ENCODE data around the gene PPP1R7. TPM values are rescaled to one million over a fixed set of nuclear protein-coding genes. Genes with fewer than 3 reads are reported as not detected.
"Not testable (repeated sequence)": the region's sequence is repeated elsewhere in the genome, so short reads cannot be mapped to it uniquely, and the experiment has no call there.

Gene PPP1R7
- polyA plus RNA-seq, 1 experiment = 99.0 TPM

- Histone ChIP-seq H3K27ac (ENCODE audit: low read depth, low read length) (no peak overlapping the region), H3K27me3 (ENCODE audit: control insufficient read depth, insufficient read depth, low read length) (peaks cover 14% of the 10 kb centered on the region), H3K9me3 (ENCODE audit: control insufficient read depth, insufficient read depth, low read length) (no peaks in the 10 kb centered on the region; the same call in 1 of the 2 replicates), H3K4me3 (ENCODE audit: low read depth, low read length) (no peak overlapping the region)
- no peak for TF ChIP-seq CTCF (IDR thresholded peaks at IDR 0.05; ENCODE audit: low read depth, low read length)
- POLR2A ChIA-PET = no interaction called here
- CTCF ChIA-PET = interaction anchor here (1.2 kb wide), 1 partner anchor 344 kb away, joined by 4 read pairs; no protein-coding TSS in a partner anchor
- no peak for DNase-seq (ENCODE audit: low read depth, low spot score)
Measured at GRCh38 chr2:241195506-241196130, 45.4 kb downstream of the PPP1R7 start.

- H3K27ac ChIP-seq (ENCODE audit: low read depth, low read length) = not testable (repeated sequence)
- POLR2A ChIA-PET = interaction anchor here (0.7 kb wide), 1 partner anchor 340 kb away, joined by 7 read pairs; no protein-coding TSS in a partner anchor
- peaks cover 14% of the 10 kb centered on the region for H3K27me3 ChIP-seq (ENCODE audit: control insufficient read depth, insufficient read depth, low read length)
Measured at GRCh38 chr2:241197246-241197645, 47.0 kb downstream of the PPP1R7 start.

GRCh38 chr2:241197947-241198346 lies 47.7 kb downstream of the PPP1R7 start:
- Histone ChIP-seq H3K9me3 (ENCODE audit: control insufficient read depth, insufficient read depth, low read length) (no peaks in the 10 kb centered on the region; the same call in 1 of the 2 replicates), H3K4me3 (ENCODE audit: low read depth, low read length) (no peak overlapping the region), H3K27me3 (ENCODE audit: control insufficient read depth, insufficient read depth, low read length) (peaks cover 14% of the 10 kb centered on the region), H3K27ac (ENCODE audit: low read depth, low read length) (no peak overlapping the region)
- no peak for TF ChIP-seq CTCF (IDR thresholded peaks at IDR 0.05; ENCODE audit: low read depth, low read length)
- no peak for DNase-seq (ENCODE audit: low read depth, low spot score)
- CTCF ChIA-PET = no interaction called here
- POLR2A ChIA-PET = no interaction called here

More at GRCh38 chr2:241197246-241197645, 47.0 kb downstream of the PPP1R7 start:
- H3K9me3 ChIP-seq (ENCODE audit: control insufficient read depth, insufficient read depth, low read length); CTCF ChIA-PET; H3K4me3 ChIP-seq (ENCODE audit: low read depth, low read length); DNase-seq (ENCODE audit: low read depth, low spot score): not testable (repeated sequence)

- H3K9me3 ChIP-seq (ENCODE audit: control insufficient read depth, insufficient read depth, low read length) = no peaks in the 10 kb centered on the region; the same call in 1 of the 2 replicates
- TF ChIP-seq CTCF (IDR thresholded peaks at IDR 0.05; ENCODE audit: low read depth, low read length) = no peak
- H3K27me3 ChIP-seq (ENCODE audit: control insufficient read depth, insufficient read depth, low read length) = peaks cover 14% of the 10 kb centered on the region
- ChIA-PET CTCF (no interaction called here), POLR2A (no interaction called here)
- DNase-seq (ENCODE audit: low read depth, low spot score) = no peak
- no peak overlapping the region for H3K4me3 ChIP-seq (ENCODE audit: low read depth, low read length)
- no peak overlapping the region for H3K27ac ChIP-seq (ENCODE audit: low read depth, low read length)
Measured at GRCh38 chr2:241198381-241199279, 48.4 kb downstream of the PPP1R7 start.

DNA sequence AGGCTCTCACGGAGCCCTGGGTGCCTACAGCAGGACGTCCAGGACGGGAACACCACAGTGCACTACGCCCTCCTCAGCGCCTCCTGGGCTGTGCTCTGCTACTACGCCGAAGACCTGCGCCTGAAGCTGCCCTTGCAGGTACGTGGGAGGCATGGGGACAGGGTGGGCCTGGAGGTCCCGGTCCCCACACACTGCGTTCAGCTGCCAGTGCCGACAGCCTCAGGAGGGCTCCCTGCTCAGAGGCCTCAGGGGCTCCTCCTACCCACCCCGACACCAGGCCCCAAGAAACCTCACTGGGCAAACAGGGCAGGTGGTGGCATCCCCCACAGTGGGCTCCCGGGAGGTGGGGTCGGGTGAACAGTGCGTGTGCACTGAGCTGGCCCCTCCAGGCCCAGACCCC lies 49.0 kb downstream of the PPP1R7 start:
- no peak for DNase-seq (ENCODE audit: low read depth, low spot score)
- Histone ChIP-seq H3K9me3 (ENCODE audit: control insufficient read depth, insufficient read depth, low read length) (no peaks in the 10 kb centered on the region; the same call in 1 of the 2 replicates), H3K27me3 (ENCODE audit: control insufficient read depth, insufficient read depth, low read length) (peaks cover 14% of the 10 kb centered on the region), H3K27ac (ENCODE audit: low read depth, low read length) (no peak overlapping the region), H3K4me3 (ENCODE audit: low read depth, low read length) (no peak overlapping the region)
- POLR2A ChIA-PET = no interaction called here
- CTCF ChIA-PET = no interaction called here
- no peak for TF ChIP-seq CTCF (IDR thresholded peaks at IDR 0.05; ENCODE audit: low read depth, low read length)
